ENCODE data around the gene CEBPE.

Gene CEBPE

DNA sequence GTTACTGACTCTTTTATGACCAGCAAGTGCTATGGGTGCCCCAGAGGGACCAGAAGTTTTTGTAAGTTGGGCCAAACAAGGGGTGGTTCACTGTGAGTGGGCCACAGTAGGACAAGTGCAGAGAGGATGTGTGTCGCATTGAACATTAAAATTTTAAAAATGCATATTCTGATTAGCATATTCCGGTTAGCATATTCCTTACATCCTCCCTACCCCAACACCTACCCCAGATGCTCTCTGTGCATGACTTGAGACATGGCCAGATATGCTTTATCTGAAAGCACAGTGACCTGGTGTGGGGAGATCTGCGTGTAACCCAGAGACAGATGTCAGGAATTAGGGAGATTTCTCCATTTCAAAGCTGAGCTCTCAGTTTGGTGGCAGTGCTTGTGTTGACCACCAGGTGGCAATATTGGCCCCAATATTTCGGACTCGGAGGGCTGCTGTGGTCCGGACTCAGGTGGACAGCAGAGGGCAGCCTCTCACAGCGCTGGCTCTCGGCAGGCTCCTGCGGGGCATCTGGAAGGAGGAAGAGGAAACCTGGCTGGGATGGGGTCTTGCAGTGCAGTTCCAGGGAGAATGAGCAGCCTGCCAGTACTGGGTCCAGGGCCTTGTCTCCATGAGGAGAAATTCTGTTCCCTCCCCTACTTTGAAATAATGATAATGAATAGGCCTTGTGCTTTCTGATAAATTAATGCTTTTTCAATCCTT is 1.6 kb upstream of the CEBPE start:
- peak overlapping the region in 8 of 10 experiments; percentile 23 to 64 (median 44); a peak in 12 of 20 replicates for H3K4me3 ChIP-seq
- H3K4me2 ChIP-seq: peak overlapping the region; percentile 84 to 99 (median 94)
- H3K27me3 ChIP-seq: no peaks in the 10 kb centered on the region
- no peak; a peak in 1 of 22 replicates for TF ChIP-seq Cebpa-rat (IDR thresholded peaks at IDR 0.05)
- 0 out of 22 replicates have a peak, but pooled peaks cover 0 to 2% (median 0%) of the 10 kb centered on the region in 11 experiments for H3K36me3 ChIP-seq
- peaks cover 50 to 89% (median 62%) of the 10 kb centered on the region in 10 experiments for H3K4me1 ChIP-seq
- no peaks in the 10 kb centered on the region for H4K20me1 ChIP-seq
- H3K9ac ChIP-seq: peak overlapping the region; percentile 62 to 77 (median 72); a peak in 21 of 22 replicates
- peak overlapping the region; percentile 59 to 89 (median 81); a peak in 21 of 22 replicates for H3K27ac ChIP-seq
- H3K9me3 ChIP-seq (replicated peaks in 1 of 11): no peaks in the 10 kb centered on the region

DNA sequence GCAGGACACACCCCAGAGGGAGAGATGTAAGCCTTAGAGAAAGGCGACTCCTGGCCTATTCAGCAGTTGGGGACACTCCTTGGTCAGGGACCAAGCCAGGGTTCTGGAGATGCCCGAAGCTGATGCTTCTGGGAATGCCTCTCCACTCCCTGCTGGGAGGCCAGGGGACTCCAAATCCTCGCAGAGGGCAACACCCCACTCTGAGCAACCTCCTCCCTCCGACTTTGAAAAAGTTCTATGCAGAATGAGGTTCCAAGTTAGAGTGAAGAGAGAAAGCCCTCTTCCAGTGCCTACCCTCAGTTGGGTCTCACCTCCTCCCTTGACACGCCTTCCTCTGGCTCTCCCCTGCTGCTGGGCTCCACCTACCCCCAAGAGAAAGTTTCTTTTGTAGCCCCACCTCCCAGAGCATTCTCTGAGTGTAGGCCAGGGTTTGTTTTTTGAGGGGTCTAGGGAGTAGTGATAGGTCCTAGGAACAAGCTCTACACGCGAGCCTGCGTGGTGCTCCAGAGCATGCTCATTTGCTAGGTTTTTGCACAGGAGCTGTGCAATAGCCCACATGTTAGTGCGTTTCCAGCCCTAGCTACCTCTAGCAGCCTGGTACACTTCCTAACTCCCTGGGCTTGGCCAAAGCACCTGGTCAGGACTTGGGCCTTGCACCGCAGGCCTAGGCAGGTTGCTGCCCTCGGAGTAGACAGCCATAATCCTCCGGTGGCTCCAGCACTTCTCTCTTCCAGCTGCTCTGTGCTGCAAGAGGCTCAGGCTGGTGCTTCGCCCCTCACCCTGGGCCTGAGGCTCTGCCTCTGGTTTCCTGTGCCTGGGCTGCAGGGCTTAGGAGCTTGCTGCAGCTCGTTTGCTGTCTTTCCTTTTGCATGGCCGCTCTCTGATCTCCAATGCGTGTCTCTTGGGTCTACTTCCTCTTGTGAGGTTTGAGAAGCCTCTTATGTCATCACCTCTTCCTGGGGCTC is 590 bp upstream of the CEBPE start:
- Histone ChIP-seq H3K9ac (peak overlapping the region; percentile 62 to 77 (median 73); a peak in 21 of 22 replicates), H3K4me2 (peak overlapping the region; percentile 84 to 99 (median 94)), H3K27me3 (no peaks in the 10 kb centered on the region), H3K4me1 (peaks cover 61 to 99% (median 72%) of the 10 kb centered on the region in 10 experiments), H3K27ac (peak overlapping the region; percentile 59 to 89 (median 81); a peak in 21 of 22 replicates), H3K9me3 (replicated peaks in 1 of 11) (no peaks in the 10 kb centered on the region), H4K20me1 (no peaks in the 10 kb centered on the region), H3K36me3 (no peaks in the 10 kb centered on the region), H3K4me3 (peak overlapping the region in 9 of 10 experiments; percentile 31 to 64 (median 48); a peak in 17 of 20 replicates)
- 0 out of 22 replicates have a peak, but pooled peaks of 2 of the 11 experiments have one; percentile 17 to 54 for TF ChIP-seq Cebpa-rat (IDR thresholded peaks at IDR 0.05)

DNA sequence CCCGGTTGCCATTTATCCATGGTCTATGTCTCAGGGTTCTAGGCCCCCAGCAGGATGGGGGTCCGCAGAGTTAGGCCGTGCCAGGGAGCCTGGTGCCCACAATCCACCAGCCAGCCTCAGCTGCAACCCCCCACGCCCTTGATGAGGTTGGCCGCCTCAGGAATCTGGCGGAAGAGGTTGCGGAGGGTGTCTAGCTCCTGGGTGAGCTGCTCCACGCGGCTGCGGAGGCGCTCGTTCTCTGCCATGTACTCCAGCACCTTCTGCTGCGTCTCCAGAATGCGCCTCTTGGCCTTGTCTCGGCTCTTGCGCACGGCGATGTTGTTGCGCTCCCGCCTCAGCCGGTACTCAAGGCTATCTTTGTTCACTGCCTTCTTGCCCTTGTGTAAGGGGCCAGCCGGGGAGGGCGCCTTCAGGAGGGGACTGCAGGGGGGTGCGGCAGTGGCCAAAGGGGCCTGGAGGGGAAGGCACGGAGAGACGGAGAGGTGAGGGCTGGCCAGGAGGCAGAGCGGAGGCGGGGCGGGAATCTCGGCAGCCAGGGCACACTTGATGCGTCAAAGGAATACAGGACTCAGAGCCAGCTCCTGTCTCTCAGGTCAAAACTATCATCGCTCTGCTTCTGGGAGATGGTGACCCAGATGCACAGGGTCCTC is 1.6 kb downstream of the CEBPE start:
- H3K27me3 ChIP-seq: no peaks in the 10 kb centered on the region
- H3K4me3 ChIP-seq: peak overlapping the region in 4 of 10 experiments; percentile 46 to 64 (median 54); a peak in 4 of 20 replicates
- no peaks in the 10 kb centered on the region for H3K36me3 ChIP-seq
- TF ChIP-seq Cebpa-rat (IDR thresholded peaks at IDR 0.05): no peak
- H3K9me3 ChIP-seq (replicated peaks in 1 of 11): no peaks in the 10 kb centered on the region
- peak overlapping the region in 10 of 11 experiments; percentile 62 to 77 (median 74); a peak in 14 of 22 replicates for H3K9ac ChIP-seq
- peak overlapping the region in 8 of 11 experiments; percentile 75 to 89 (median 82); a peak in 15 of 22 replicates for H3K27ac ChIP-seq
- H3K4me2 ChIP-seq: peak overlapping the region; percentile 84 to 99 (median 94)
- peaks cover 63 to 99% (median 84%) of the 10 kb centered on the region in 10 experiments for H3K4me1 ChIP-seq
- H4K20me1 ChIP-seq: no peaks in the 10 kb centered on the region

DNA sequence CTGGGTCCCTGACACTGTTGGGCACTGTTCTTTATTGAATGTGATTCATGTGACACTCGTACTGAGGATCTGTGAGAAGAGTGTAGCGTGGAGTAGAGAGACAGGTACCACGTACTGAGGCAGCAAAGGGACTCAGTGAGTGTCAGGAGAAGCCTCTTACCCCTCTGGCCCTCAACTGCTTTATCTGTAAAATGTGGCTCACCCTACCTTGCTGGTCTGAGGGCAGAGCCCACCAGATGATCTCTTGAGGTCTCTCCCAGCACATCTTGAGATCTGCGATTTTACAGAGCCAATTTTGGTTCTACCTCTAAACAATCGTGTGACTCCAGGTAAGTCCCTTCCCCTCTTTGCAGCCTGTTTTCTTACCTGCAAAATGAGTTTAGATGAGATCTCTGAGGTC is 3.1 kb downstream of the CEBPE start:
- H3K4me1 ChIP-seq: peaks cover 51 to 87% (median 69%) of the 10 kb centered on the region in 10 experiments
- peak overlapping the region in 6 of 11 experiments; percentile 20 to 57 (median 46); a peak in 8 of 22 replicates for H3K27ac ChIP-seq
- H3K36me3 ChIP-seq: no peaks in the 10 kb centered on the region
- no peaks in the 10 kb centered on the region for H3K9me3 ChIP-seq (replicated peaks in 1 of 11)
- peak overlapping the region in 1 of 11 experiments; percentile 6; a peak in 1 of 22 replicates for H3K9ac ChIP-seq
- no peak for TF ChIP-seq Cebpa-rat (IDR thresholded peaks at IDR 0.05)
- H4K20me1 ChIP-seq: no peaks in the 10 kb centered on the region
- peak overlapping the region in 9 of 11 experiments; percentile 40 to 95 (median 71); a peak in 16 of 22 replicates for H3K4me2 ChIP-seq
- H3K4me3 ChIP-seq: no peak overlapping the region
- H3K27me3 ChIP-seq: no peaks in the 10 kb centered on the region

DNA sequence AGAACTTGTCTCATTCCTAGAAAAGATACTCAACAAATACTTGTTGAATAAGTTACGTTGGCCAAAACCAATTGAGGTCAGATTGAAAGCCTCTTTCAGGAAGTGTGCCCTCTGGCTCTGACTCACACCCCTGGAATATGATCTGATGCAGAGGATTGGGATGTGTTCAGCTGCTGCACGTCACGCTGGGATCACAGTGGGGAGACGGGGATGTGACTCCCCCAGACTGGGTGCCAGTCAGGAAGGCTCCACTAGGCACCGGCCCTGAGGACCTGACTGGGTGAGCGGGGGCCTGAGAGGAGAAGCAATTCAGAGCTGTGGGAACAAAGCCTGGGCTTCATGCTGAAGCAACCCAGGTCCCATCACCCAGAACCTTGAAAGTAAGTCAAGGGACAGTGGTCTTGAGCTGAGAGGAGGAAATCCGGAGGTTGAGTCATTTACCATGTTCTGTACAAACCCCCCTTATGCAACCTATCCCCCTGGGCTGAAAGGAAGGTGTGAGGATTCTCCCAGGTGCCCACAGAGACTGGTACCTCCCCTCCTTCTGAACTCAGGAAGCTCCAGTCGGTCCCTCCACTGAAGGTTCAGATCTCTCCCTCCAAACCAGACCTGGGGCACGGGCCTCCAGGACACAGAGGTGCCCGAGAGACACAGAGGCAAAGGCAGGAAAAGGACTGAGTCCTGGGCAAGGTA is 3.9 kb downstream of the CEBPE start:
- Histone ChIP-seq H3K4me1 (peaks cover 44 to 79% (median 62%) of the 10 kb centered on the region in 10 experiments), H3K27ac (peak overlapping the region in 9 of 11 experiments; percentile 20 to 57 (median 45); a peak in 17 of 22 replicates), H4K20me1 (no peaks in the 10 kb centered on the region), H3K36me3 (no peaks in the 10 kb centered on the region), H3K4me3 (no peak overlapping the region), H3K9ac (peak overlapping the region in 1 of 11 experiments; percentile 6; a peak in 1 of 22 replicates), H3K27me3 (no peaks in the 10 kb centered on the region), H3K4me2 (peak overlapping the region; percentile 32 to 95 (median 71)), H3K9me3 (replicated peaks in 1 of 11) (no peaks in the 10 kb centered on the region)
- TF ChIP-seq Cebpa-rat (IDR thresholded peaks at IDR 0.05): peak in 2 of 11 experiments; percentile 19 to 23; a peak in 1 of 22 replicates

DNA sequence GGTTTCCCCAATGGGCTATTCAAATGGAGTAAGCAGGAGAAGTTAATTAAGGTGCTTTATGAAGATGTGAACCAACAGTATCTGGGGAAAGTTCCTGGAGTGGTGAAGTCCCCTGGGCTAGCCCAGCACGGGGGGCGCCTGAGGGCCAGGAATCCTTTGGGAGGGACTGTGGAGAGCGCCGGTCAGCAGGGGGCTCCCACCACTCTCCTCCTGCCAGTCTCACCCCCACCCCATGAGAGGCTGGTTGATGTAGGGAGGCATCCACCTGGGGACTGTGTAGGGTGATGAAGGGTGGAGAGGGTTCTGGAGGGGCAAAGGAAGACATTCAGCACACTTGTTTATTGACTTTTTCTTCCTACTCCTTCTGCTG is 4.4 kb downstream of the CEBPE start:
- Histone ChIP-seq H3K27me3 (no peaks in the 10 kb centered on the region), H3K36me3 (no peaks in the 10 kb centered on the region), H3K9ac (no peak overlapping the region), H4K20me1 (no peaks in the 10 kb centered on the region), H3K4me1 (peaks cover 38 to 74% (median 57%) of the 10 kb centered on the region in 10 experiments), H3K9me3 (replicated peaks in 1 of 11) (no peaks in the 10 kb centered on the region), H3K4me3 (no peak overlapping the region), H3K27ac (peak overlapping the region in 8 of 11 experiments; percentile 10 to 57 (median 44); a peak in 14 of 22 replicates), H3K4me2 (peak overlapping the region; percentile 32 to 95 (median 71))
- no peak for TF ChIP-seq Cebpa-rat (IDR thresholded peaks at IDR 0.05)

DNA sequence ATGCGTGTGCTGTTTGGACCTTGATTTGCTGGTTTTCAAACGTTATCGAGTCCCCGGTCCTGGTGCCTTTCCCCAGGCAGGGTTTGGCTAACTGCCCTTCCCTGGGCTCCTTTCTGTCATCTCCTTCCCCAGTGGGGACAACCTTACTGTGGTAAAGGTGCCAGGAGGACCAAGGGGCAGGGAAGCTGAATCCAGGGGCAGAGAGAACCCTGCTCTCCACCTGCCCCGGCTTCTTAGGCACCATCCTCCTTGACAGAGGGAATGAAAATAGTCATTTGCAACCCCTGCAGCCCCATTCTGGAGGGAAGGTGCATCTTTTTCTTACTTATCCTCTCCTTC is 5.0 kb downstream of the CEBPE start:
- Histone ChIP-seq H4K20me1 (no peaks in the 10 kb centered on the region), H3K4me2 (peak overlapping the region in 8 of 11 experiments; percentile 8 to 95 (median 74); a peak in 12 of 22 replicates), H3K36me3 (no peaks in the 10 kb centered on the region), H3K27me3 (no peaks in the 10 kb centered on the region), H3K4me1 (peaks cover 33 to 68% (median 51%) of the 10 kb centered on the region in 10 experiments), H3K9ac (no peak overlapping the region; a peak in 1 of 22 replicates), H3K4me3 (no peak overlapping the region), H3K9me3 (replicated peaks in 1 of 11) (peaks cover 0 to under 1% (median 0%) of the 10 kb centered on the region in 11 experiments; a peak in 5 of 22 replicates), H3K27ac (peak overlapping the region in 3 of 11 experiments; percentile 4 to 56 (median 28); a peak in 4 of 22 replicates)
- TF ChIP-seq Cebpa-rat (IDR thresholded peaks at IDR 0.05): no peak
